OCI-LY3 (cell line): ENCODE data around the gene REEP1.

Source experiments
- H2AFZ ChIP-seq: fragments of 200-600, 300-600 bp; shearing (Covaris generic); 2 replicates; pipeline ENCODE4 v1.6.0; 2014; ENCODE audit warnings: antibody characterized with exemption, low read depth, low read length
- H3K27ac ChIP-seq: fragments of 200-600, 300-600 bp; sonication (generic); 2 replicates; pipeline ENCODE4 v1.5.1; 2014; ENCODE audit warnings: mild to moderate bottlenecking, low read length, moderate library complexity, mixed read lengths
- H3K27me3 ChIP-seq: fragments of 200-600, 300-600 bp; sonication (generic); 2 replicates; pipeline ENCODE4 v1.6.1; 2014; ENCODE audit warnings: low read depth, low read length, mixed read lengths
- H3K36me3 ChIP-seq: fragments of 200-600, 300-600 bp; sonication (generic); replicated peaks from 2 replicates; pipeline ENCODE3; 2014; ENCODE audit warnings: low read depth, low read length, mixed read lengths
- H3K4me1 ChIP-seq: fragments of 300-600, 200-600 bp; sonication (generic); 2 replicates; pipeline ENCODE4 v1.6.1; 2014; ENCODE audit warnings: low read length, mixed read lengths
- H3K4me2 ChIP-seq: fragments of 200-600, 300-600 bp; sonication (generic); 2 replicates; pipeline ENCODE4 v1.6.1; 2014; ENCODE audit warnings: low read length, mixed read lengths
- H3K4me3 ChIP-seq: fragments of 300-600, 200-600 bp; sonication (generic); 2 replicates; pipeline ENCODE4 v1.5.1; 2014; ENCODE audit warnings: antibody characterized with exemption, mild to moderate bottlenecking, low read length, moderate library complexity
- H3K79me2 ChIP-seq: fragments of 300-600, 200-600 bp; shearing (Covaris generic); 2 replicates; pipeline ENCODE4 v1.6.1; 2014; ENCODE audit warnings: mild to moderate bottlenecking, low read length, mixed read lengths
- H3K9ac ChIP-seq: fragments of 300-600, 200-600 bp; shearing (Covaris generic); 2 replicates; pipeline ENCODE4 v1.6.0; 2014; ENCODE audit warnings: mild to moderate bottlenecking, low read length, moderate library complexity
- H3K9me3 ChIP-seq: fragments of 200-600, 300-600 bp; shearing (Covaris generic); 2 replicates; pipeline ENCODE4 v1.6.1; 2014; ENCODE audit warnings: low read length, mixed read lengths; ENCODE audit not compliant: insufficient read depth
- H4K20me1 ChIP-seq: fragments of 200-600, 300-600 bp; sonication (generic); 2 replicates; pipeline ENCODE4 v1.6.1; 2016; ENCODE audit warnings: low read length, mixed read lengths; ENCODE audit not compliant: insufficient read depth
- EZH2phosphoT487 ChIP-seq: fragments of 200-600 bp; shearing (Covaris generic); IDR thresholded peaks from 2 replicates; pipeline ENCODE4 v1.6.1; 2018; ENCODE audit warnings: antibody characterized with exemption, mixed run types, low read depth
- TF ChIP-seq, protein P1 (sequence below): fragments of 200-600, 300-600 bp; sonication (generic); IDR thresholded peaks from 2 replicates; pipeline ENCODE4 v1.5.1; 2014; ENCODE audit warnings: antibody characterized with exemption, low read length, low read depth

REEP1 gene

DNA sequence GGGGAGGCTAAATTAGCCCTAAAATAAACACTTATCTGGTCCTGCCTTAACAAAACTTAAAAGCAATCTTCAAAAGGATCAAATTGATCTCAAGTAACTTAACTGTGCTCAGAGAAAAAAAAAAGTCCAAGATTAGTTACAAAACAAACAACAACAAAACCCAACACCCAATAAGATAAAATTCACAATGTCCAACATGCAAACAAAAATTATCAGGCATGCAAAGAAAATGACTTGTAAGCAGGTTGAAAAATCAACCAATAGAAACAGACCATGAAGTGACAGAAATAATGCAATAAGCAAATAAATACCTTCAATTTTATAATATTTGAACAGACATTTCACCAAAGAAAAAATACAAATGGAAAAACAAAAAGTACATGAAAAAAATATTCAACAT, 4.0 kb upstream of the REEP1 start:
- Histone ChIP-seq H3K4me2 (no peak overlapping the region), H3K79me2 (no peaks in the 10 kb centered on the region), H3K27ac (no peak overlapping the region), H3K27me3 (no peaks in the 10 kb centered on the region; the same call in 1 of the 2 replicates), H3K9ac (no peak overlapping the region), H3K36me3 (no peaks in the 10 kb centered on the region), H2AFZ (no peak overlapping the region), H3K4me3 (no peak overlapping the region), H3K9me3 (0 out of 2 replicates have a peak, but pooled peaks cover 7% of the 10 kb centered on the region), H4K20me1 (no peaks in the 10 kb centered on the region), H3K4me1 (no peaks in the 10 kb centered on the region)
- TF ChIP-seq EZH2phosphoT487: no peak
- TF ChIP-seq, protein P1, sequence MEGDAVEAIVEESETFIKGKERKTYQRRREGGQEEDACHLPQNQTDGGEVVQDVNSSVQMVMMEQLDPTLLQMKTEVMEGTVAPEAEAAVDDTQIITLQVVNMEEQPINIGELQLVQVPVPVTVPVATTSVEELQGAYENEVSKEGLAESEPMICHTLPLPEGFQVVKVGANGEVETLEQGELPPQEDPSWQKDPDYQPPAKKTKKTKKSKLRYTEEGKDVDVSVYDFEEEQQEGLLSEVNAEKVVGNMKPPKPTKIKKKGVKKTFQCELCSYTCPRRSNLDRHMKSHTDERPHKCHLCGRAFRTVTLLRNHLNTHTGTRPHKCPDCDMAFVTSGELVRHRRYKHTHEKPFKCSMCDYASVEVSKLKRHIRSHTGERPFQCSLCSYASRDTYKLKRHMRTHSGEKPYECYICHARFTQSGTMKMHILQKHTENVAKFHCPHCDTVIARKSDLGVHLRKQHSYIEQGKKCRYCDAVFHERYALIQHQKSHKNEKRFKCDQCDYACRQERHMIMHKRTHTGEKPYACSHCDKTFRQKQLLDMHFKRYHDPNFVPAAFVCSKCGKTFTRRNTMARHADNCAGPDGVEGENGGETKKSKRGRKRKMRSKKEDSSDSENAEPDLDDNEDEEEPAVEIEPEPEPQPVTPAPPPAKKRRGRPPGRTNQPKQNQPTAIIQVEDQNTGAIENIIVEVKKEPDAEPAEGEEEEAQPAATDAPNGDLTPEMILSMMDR: no peak

DNA sequence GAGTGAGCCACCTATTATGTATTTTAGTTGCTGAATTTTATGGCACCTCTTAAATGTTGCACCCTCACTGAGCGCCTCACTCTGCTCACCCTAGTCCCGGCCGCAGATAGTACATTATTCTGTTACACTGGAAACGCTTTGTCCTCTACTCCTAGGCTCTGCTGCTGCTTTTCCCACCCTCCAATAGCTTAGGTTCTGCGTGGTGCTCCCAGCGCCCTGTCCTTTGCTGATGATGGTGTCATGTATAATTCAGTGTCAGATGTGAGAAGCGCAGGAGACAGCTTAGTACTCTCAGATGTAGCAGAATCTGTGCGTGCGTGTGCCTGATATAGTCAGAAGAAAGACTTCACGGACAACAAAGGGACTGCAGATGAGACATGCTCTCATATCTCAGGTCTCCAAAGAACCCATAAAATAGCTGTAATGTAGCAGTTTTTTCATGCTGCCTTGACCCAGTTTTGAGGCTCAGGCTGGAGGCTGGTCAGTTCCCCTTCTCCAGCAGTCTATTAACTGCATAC, 1.4 kb upstream of the REEP1 start:
- no peaks in the 10 kb centered on the region for H3K36me3 ChIP-seq
- 0 out of 2 replicates have a peak, but pooled peaks cover 7% of the 10 kb centered on the region for H3K9me3 ChIP-seq
- no peaks in the 10 kb centered on the region for H3K4me1 ChIP-seq
- no peak overlapping the region for H2AFZ ChIP-seq
- no peaks in the 10 kb centered on the region for H4K20me1 ChIP-seq
- H3K4me3 ChIP-seq: no peak overlapping the region
- H3K4me2 ChIP-seq: no peak overlapping the region
- no peaks in the 10 kb centered on the region for H3K79me2 ChIP-seq
- no peak overlapping the region for H3K9ac ChIP-seq
- TF ChIP-seq, protein P1: no peak
- no peak for TF ChIP-seq EZH2phosphoT487
- no peak overlapping the region for H3K27ac ChIP-seq
- no peaks in the 10 kb centered on the region; the same call in 1 of the 2 replicates for H3K27me3 ChIP-seq

DNA sequence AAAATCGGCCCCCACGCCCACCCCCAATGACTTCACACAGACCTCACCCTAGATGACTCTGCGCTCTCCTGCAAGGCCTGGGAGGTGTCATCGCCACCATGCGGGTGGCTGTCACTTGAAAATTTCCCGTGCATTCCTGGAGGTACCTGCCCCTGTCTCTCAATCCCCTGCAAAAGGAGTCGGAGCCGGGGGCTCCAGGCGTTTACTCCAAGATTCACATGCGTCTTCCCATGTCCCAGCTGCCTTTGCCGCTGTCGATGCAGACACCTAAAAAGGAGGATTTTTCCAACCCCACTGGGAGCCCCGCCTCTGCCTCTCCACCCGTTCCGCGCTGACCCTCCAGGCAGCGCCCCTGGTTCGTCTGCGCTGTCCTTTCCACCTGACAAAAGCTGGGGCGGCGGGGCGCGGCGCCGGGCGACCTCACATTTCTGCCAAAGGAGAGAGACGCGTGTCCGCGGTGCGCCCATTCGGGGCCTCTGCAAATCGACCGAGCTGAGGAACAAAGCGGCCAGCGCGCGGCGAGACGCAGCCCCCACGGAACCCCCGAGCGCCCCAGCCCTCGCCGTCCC, 667 bp downstream of the REEP1 start:
- TF ChIP-seq EZH2phosphoT487: no peak
- no peaks in the 10 kb centered on the region for H4K20me1 ChIP-seq
- H3K27ac ChIP-seq: no peak overlapping the region
- no peaks in the 10 kb centered on the region for H3K36me3 ChIP-seq
- H3K79me2 ChIP-seq: no peaks in the 10 kb centered on the region
- no peak overlapping the region for H3K4me3 ChIP-seq
- 0 out of 2 replicates have a peak, but pooled peaks cover 6% of the 10 kb centered on the region for H3K9me3 ChIP-seq
- no peaks in the 10 kb centered on the region; the same call in 1 of the 2 replicates for H3K27me3 ChIP-seq
- no peak overlapping the region for H2AFZ ChIP-seq
- no peaks in the 10 kb centered on the region for H3K4me1 ChIP-seq
- no peak overlapping the region for H3K9ac ChIP-seq
- H3K4me2 ChIP-seq: no peak overlapping the region

DNA sequence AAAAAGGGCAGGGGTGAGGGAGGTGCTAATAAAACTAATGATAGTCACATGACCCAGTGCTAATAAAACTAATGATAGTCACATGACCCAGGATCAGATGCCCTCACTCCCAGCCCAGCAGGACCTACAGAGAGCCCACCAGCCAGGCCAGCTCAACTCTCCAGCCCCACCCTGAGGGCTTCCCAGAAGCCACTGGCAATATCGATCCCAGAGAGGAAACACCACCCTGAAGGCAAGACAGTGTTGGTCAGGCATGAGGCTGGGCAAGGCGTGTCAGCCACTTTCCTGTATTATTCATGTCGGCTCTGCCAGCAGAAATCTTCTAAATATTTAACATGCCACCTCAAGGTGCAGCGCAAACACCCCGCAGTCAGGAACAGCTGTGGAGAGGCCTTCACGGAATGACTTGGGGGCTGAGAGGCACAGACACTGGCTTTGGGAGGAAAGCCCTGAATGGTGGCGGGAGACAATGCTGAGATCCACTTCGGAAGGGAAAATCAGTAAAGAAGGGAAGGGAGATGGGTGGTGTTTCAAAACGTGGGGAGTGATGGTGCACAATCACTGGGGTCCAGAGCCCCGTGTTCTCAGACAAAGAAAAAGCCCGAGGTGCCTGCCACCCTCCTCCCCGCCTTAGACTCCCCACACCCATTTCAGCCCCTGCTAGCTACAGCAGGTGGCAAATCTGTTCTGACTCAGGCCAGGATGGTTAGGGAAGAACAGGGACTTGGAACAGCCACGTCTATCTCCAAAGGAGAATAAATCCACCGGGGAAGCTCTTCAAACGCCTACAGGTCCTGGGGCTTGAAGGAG, 1.4 kb downstream of the REEP1 start:
- Histone ChIP-seq H3K4me3 (no peak overlapping the region), H3K4me1 (no peaks in the 10 kb centered on the region), H3K9ac (no peak overlapping the region), H3K9me3 (no peaks in the 10 kb centered on the region), H4K20me1 (no peaks in the 10 kb centered on the region), H3K4me2 (no peak overlapping the region), H2AFZ (no peak overlapping the region), H3K27ac (no peak overlapping the region), H3K79me2 (no peaks in the 10 kb centered on the region), H3K36me3 (no peaks in the 10 kb centered on the region), H3K27me3 (no peaks in the 10 kb centered on the region; the same call in 1 of the 2 replicates)
- no peak for TF ChIP-seq EZH2phosphoT487
- TF ChIP-seq, protein P1: no peak
